Vagina (tissue), 2 donors: ENCODE results near the gene IDI1.

Source experiments
- POLR2A ChIP-seq, 2 donors: fragments of 450-650 bp; IDR thresholded peaks; one replicate each; pipeline ENCODE4 v1.6.1; 2017; ENCODE audit warnings: antibody characterized with exemption in 2 of 2, mild to moderate bottlenecking in 2 of 2, moderate library complexity in 2 of 2
- POLR2AphosphoS5 ChIP-seq, 2 donors: sonication (generic); formaldehyde crosslinking; IDR thresholded peaks; one replicate each; pipeline ENCODE4 v1.9.0; 2017; ENCODE audit warnings: antibody characterized with exemption in 2 of 2, mild to moderate bottlenecking in 2 of 2, low read depth in 1 of 2; ENCODE audit not compliant: insufficient read depth in 1 of 2
- TF ChIP-seq, protein P1 (sequence below), 3 experiments: fragments of 450-650 bp in 2 of 3; fragments of 200-600 bp in 1 of 3; sonication (generic) in 1 of 3; IDR thresholded peaks; one replicate each; pipeline ENCODE4 v1.5.1; 2017 to 2019; ENCODE audit warnings: antibody characterized with exemption in 3 of 3, mild to moderate bottlenecking in 2 of 3, moderate library complexity in 2 of 3

DNA sequence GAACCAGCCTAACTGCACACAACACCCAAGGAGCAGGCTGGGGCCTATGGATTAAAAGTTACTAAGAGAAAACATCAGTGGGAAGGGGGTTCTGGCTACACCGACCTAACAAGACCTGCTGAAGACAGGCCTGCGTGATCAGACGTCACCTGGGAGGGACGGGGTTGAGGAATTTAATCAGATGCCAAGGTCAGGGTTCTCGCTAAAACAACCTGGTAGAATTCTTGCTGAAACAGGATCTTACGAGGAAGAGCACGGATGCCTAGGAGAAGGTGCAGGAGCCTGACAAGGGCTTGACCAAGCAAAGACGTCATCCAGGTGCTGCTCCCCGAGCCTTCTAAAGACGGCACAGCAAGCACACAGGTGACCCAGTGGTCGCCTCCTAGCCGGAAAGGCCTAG, 24.8 kb downstream of the IDI1 start:
- TF ChIP-seq, protein P1, sequence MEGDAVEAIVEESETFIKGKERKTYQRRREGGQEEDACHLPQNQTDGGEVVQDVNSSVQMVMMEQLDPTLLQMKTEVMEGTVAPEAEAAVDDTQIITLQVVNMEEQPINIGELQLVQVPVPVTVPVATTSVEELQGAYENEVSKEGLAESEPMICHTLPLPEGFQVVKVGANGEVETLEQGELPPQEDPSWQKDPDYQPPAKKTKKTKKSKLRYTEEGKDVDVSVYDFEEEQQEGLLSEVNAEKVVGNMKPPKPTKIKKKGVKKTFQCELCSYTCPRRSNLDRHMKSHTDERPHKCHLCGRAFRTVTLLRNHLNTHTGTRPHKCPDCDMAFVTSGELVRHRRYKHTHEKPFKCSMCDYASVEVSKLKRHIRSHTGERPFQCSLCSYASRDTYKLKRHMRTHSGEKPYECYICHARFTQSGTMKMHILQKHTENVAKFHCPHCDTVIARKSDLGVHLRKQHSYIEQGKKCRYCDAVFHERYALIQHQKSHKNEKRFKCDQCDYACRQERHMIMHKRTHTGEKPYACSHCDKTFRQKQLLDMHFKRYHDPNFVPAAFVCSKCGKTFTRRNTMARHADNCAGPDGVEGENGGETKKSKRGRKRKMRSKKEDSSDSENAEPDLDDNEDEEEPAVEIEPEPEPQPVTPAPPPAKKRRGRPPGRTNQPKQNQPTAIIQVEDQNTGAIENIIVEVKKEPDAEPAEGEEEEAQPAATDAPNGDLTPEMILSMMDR (IDR thresholded peaks at IDR 0.05), result no peak
- TF ChIP-seq POLR2A (IDR thresholded peaks at IDR 0.05) (no peak), POLR2AphosphoS5 (IDR thresholded peaks at IDR 0.05; ENCODE audit: insufficient read depth in 1 of 2, low read depth in 1 of 2) (no peak)
